Activated T-helper 9 cell treated with anti-CD3 and anti-CD28 coated beads, Interleukin-2, amount 50 U/mL, for 16 hours (primary cell): ENCODE results near the gene OGFR.

Source experiments
- DNase-seq: peaks from one replicate; pipeline ENCODE4 v3.0.0-alpha.2; 2020; ENCODE audit warnings: low read depth

Gene OGFR

GRCh38 chr20:62770111-62770910 is 34.3 kb upstream of the OGFR start:
- DNase-seq: no peak

DNA sequence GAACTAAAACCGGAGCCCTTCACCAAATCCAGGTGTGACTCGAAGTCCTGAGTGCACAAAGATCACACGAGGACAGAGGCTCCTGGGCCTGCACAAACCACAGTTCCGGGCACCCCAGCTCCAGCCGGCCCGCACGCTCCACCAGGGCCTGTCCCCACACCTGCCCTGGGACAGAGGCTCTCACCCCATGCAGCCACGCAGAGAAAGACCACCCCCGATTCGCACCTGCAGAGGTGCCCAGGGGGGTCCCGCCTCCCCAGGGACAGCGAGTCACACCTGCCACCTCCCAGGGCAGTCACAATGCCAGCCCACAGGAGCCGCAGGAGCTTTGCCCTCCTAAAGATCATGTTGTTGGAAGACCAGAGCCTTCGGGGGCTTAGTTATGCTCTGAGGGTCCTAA is 33.7 kb upstream of the OGFR start:
- no peak for DNase-seq

DNA sequence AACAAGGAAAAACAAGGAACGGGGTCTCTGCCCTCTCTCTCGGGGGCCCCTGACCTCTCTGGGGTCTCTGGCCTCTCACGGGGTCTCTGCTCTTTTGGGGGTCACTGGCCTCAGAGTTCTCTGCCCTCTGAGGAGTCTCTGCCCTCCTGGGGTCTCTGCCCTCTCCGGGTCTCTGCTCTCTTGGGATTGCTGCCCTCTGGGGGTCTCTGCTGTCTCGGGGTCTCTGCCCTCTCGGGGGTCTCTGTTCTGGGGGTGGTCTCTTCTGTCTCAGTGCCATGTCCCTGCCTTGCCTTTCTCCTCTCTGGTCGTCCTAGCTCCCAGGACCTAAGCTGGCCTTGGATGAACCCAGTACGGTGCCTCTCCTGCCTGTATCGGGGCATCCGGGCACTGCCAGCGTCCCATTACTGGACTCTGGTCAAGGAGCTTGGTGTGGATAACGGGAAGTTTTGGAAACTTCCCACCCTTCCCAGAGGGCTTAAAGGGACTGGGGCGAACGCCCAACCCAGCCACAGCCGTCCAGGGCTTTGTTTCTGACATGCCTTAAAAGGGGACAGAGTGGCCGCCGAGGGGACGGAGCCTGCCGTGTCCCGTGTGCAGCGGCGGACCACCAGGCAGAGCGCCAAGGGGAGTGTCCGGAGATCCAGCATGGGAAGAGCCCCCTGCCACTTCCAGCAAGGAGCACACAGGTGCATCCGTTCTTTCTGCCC is 33.1 kb upstream of the OGFR start:
- DNase-seq: no peak

GRCh38 chr20:62772103-62772611 is 32.5 kb upstream of the OGFR start:
- no peak for DNase-seq

DNA sequence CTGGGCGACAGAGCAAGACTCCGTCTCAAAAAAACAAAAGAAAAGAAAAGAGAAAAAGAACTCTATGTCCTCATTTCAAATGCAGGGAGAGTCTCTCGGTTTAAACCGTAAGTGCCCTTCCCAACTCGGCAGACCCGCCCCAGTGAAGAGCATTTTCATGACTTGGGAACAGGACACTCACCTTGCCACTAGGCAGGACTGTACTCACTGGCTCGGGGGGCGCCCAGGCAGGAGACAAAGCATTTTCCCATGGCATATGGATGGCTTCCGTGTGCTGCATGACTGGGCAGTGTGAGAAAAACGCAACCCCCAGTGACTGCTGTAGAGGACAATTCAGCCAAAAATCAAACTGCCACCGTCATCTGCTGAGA is 32.0 kb upstream of the OGFR start:
- DNase-seq: no peak

- no peak for DNase-seq
These were observed 31.4 kb upstream of the OGFR start for GRCh38 chr20:62772990-62773844.

DNA sequence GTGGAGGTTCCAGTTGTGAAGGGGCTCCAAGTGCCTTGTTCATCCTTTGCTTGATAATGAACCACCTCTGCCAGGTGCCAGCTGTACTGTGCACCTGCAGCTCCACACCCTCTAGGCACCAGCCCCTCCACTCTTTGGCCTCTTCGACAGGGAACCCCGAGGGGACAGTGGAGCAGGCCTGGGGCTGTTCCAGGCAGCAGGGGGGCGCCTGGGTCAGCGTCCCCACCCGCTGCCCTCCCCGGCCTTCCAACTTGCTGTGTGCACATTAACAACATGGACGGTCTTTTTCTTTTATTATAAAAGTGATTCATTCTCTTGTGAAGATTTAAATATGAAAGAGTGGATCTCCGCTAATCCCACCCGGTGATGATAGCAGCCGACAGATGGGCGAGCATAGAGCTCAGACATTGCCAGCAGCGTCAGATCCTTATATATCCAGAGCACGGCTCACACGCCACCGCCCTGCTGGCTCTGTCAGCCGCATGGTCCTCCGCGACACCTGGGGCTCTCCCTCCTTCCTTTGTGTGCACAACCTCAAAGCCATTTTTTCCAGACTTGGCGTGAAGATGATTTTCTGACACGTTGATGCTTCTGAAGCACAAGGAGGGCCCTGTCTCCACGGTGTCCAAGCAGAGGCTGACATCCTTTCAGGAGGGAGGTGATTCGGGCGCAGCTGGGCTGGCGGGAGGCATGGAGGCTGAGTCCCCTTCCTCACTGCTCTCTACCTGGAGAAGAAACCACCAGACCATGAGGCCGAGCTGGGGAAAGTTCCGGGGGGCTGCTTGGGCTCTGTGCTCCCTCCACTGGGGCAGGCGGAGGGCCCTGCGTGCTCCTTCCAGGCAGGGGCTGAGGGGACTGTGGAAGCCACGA is 30.6 kb upstream of the OGFR start:
- no peak for DNase-seq

DNA sequence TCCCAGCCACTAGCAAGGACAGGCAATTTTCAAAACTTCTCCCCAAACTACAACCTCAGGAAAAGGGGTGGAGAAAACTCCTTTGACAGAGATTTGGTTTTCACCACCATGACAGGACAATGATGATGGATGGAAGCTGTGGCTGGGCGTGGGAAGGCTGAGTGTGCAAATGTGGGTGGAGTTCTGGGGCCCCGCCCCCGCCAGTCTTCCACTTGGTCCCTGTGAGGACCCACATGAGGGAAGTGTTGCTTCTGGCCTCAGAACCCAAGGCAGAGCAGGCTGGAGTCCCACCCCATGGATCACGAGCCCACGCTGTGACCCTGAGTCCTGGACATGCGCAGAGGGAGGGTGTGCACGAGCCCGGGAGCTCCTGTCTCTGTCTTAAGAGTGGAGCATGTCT is 29.9 kb upstream of the OGFR start:
- no peak for DNase-seq

GRCh38 chr20:62775206-62775605 is 29.4 kb upstream of the OGFR start:
- no peak for DNase-seq

DNA sequence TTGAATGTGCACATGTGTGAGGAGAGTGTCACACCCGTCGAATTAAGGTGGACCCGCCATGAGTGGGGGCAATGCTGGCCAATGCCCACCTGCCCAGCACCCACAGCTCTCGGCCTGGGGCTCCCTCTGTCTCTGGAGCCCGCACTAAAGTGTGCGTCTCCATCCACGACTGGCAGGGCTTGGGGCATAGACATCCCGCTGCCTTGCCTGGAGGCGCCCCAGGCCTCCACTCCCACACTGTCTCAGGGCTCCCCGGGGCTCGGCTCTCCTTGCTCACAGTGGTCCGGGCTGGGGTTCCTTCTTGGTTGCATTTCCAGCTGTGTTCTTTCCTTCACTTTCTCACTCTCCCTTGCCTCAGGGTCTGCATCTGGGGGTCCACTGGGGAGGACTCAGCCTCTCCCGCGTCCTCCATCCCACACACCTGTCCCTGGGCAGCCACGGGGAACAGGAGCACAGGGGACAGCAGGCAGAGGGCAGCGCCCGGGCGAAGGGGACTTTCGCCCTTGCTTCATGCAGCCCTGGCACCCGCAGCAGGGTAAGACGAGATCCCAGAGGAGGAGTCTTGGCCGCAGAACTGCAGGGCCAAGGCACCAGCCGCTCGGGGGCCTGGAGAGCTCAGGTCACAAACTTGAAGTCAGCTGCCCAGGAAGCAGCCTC is 28.5 kb upstream of the OGFR start:
- DNase-seq: no peak

DNA sequence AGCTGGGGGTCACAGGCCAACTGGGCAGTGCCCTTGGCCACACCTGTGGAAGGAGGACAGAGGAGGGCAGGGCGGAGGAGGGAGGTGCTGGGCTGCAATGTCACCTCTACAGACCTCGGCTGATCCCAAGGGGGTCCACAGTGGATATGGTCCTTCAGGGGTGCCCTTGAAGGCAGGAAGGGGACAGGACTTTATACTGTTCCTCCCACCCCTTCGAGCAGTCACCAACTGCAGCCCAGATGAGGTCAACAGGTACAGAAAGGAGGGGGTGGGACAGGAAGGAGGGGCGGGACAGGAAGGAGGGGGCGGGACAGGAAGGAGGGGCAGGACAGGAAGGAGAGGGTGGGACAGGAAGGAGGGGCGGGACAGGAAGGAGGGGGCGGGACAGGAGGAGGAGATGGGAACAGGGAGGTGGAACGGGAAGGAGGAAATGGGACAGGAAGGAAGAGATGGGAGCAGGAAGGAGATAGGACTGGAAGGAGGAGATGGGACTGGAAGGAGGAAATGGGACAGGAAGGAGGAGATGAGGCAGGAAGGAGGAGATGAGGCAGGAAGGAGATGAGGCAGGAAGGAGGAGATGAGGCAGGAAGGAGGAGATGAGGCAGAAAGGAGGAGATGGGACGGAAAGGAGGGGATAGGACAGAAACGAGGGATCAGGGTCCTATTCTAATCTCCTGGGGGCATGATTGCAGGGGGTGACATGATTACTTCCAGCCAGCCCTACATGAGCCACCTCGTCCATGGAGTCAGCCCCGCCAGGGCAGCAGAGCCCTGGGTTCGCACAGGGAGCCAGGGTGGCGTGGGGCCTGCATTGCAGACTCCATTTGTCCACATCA is 27.7 kb upstream of the OGFR start:
- DNase-seq: no peak

DNA sequence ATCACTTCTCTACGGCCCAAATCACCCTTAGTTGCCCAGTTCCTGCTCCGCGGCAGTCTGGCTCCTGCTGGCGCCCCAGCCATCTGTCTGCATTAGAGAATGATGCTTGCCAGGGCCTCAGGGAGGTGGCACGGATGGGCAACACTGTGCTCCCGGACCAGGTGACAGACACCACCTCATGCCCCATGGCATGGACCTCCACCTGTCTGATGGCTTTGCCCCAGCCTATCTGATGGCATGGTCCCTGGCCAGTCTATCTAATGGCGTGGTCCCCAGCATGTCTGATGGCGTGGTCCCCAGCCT is 27.2 kb upstream of the OGFR start:
- no peak for DNase-seq

DNA sequence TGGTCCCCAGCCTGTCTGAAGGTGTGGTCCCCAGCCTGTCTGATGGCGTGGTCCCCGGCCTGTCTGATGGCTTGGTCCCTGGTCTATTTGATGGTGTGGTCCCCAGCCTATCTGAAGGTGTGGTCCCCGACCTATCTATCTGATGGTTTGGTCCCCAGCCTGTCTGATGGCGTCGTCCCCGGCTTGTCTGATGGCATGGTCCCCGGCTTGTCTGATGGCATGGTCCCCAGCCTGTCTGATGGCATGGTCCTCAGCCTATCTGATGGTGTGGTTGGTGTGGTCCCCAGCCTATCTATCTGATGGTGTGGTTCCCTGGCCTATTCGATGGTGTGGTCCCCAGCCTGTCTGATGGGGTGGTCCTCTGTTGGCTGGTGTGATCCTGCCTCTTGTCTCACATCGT is 26.6 kb upstream of the OGFR start:
- no peak for DNase-seq

DNA sequence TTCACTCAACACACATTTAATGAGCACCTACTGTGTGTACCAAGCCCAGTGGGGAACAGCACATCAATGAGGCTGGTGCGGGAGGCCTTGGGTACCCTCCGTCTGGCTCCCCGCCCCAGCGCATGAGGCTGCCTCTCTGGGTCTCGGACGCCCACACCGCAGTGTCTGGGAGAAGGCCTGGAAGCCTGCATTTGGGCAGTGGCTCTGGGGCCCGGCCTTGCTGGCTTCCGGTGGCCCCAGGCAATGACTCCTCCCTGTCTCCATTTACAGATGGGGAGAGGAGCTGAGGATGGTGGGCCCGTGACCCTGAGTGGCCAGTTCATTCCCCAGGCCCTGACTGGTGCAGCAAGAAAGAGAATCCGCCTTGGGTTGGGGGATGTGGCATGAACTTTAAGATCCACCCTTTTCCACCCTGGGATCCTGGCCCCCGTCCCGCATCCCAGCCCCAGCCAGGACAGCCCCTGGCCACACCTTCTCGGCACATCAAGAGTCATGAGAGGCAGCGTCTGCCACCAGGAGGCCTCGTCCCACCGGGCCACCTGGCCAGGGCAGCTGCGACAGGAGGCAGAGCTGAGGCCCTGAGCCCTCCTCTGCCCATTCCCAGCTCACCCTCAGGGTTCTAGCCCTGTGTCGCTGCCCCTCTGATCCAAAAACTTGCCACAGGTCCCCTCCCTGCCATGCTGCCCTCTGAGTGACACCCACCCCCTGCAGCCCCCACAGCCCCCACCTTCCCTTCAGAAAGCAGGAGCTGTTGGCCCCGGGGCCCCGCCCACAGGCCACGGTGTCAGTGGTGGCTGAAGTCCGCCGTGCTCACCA is 25.8 kb upstream of the OGFR start:
- no peak for DNase-seq

GRCh38 chr20:62779417-62779685 is 25.3 kb upstream of the OGFR start:
- DNase-seq: no peak

DNA sequence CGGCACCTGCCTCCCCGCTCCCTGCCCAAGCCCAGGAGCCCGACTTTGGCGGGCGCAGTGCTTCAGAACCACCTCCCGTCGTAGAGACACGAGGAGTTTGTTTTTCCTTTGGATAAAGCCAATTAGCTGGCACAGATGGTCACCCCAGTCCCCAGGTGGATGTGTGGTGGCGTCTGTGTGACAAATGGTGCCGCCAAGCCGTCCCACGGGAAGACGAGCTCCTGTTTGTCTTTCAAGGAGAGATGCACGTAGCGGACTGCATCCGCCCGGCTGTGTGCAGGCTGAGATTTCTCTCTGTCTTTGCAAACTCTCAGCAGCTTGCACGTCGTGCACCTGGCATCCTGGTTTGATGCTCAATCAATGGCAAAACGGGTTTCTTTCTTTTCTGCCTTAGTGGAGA is 24.4 kb upstream of the OGFR start:
- no peak for DNase-seq

GRCh38 chr20:62780696-62781095 is 23.9 kb upstream of the OGFR start:
- DNase-seq: no peak

DNA sequence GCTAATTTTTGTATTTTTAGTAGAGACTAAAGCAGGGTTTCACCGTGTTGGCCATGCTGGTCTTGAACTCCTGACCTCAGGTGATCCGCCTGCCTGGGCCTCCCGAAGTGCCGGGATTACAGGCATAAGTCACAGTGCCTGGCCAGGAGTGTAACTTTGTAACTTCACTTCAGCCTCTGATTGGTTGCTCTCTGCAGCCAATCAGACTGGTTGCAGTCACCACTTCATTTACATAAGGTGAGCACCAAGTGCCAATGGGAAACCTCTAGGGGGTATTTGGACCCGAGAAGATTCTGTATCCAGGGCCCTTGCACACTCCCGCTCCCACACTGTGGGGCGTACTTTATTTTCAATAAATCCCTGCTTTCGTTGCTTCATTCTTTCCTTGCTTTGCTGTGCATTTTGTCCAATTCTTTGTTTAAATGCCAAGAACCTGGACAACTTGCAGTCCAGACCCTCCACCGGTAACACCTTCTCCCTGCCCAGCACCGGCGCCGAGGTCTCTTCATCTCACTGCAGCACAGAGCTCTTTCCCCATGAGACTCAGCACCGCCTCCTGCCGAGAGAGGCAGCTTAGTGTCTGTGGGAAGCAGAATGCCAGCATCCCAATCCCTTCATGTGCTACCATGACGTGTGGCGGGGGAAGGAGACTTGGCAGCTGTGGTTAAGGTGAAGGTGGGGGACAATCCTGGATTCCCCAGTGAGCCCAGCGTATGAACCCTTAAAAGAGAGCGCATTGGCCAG is 22.3 kb upstream of the OGFR start:
- no peak for DNase-seq

- DNase-seq: no peak
These were observed 21.7 kb upstream of the OGFR start for GRCh38 chr20:62782893-62783278.
